Measurements from ENCODE around the gene TCF25. TPM values are rescaled to one million over a fixed set of nuclear protein-coding genes. Genes with fewer than 3 reads are reported as not detected.

Gene TCF25
- total RNA-seq, 1 donor from 2014 or later = 237 TPM

- H3K27me3 ChIP-seq = no peaks in the 10 kb centered on the region
- peak overlapping the region; percentile 36 to 63 for H3K4me3 ChIP-seq
- H3K4me1 ChIP-seq = peaks cover 11 to 25% of the 10 kb centered on the region in 2 donors
- no peaks in the 10 kb centered on the region for H3K9me3 ChIP-seq
- TF ChIP-seq CTCF (IDR thresholded peaks at IDR 0.05) = no peak
- intact Hi-C loops (cut with DNase I) = no loop called here
- H3K36me3 ChIP-seq = peaks cover 0 to 4% of the 10 kb centered on the region in 2 donors
- H3K27ac ChIP-seq = peak overlapping the region in 1 of 2 donors; percentile 19
- peak; percentile 68 to 89 for DNase-seq (ENCODE audit: low spot score in 2 of 2)
Observed at GRCh38 chr16:89917773-89918452, 44.5 kb downstream of the TCF25 start.

GRCh38 chr16:89918453-89919347 lies 45.3 kb downstream of the TCF25 start, which contains the start of gene MC1R:
TSS of gene MC1R (plus strand) at chr16:89918862. CDS start at chr16:89919259, 397 bp downstream.
- Histone ChIP-seq H3K4me1 (peaks cover 16 to 28% of the 10 kb centered on the region in 2 donors), H3K36me3 (no peaks in the 10 kb centered on the region), H3K9me3 (no peaks in the 10 kb centered on the region), H3K27ac (peak within 1 kb of the TSS in 1 of 2 donors; percentile 19), H3K4me3 (peak within 1 kb of the TSS; percentile 36 to 63), H3K27me3 (no peaks in the 10 kb centered on the region)
- no peak for DNase-seq (ENCODE audit: low spot score in 2 of 2)
- TF ChIP-seq CTCF (IDR thresholded peaks at IDR 0.05) = peak in 2 of 3 experiments; percentile 43
- intact Hi-C loops (cut with DNase I) = no loop called here

GRCh38 chr16:89919535-89920406 lies 46.4 kb downstream of the TCF25 start:
- H3K36me3 ChIP-seq = no peaks in the 10 kb centered on the region
- DNase-seq (ENCODE audit: low spot score in 2 of 2) = no peak
- no peak overlapping the region for H3K27ac ChIP-seq
- H3K27me3 ChIP-seq = no peaks in the 10 kb centered on the region
- H3K9me3 ChIP-seq = no peaks in the 10 kb centered on the region
- H3K4me3 ChIP-seq = no peak overlapping the region
- intact Hi-C loops (cut with DNase I) = no loop called here
- peaks cover 19 to 32% of the 10 kb centered on the region in 2 donors for H3K4me1 ChIP-seq
- no peak for TF ChIP-seq CTCF (IDR thresholded peaks at IDR 0.05)

- H3K27ac ChIP-seq = peak overlapping the region; percentile 85
- intact Hi-C loops (cut with DNase I) = no loop called here
- no peak overlapping the region for H3K4me3 ChIP-seq
- DNase-seq (ENCODE audit: low spot score in 2 of 2) = no peak
- H3K4me1 ChIP-seq = peaks cover 19 to 34% of the 10 kb centered on the region in 2 donors
- H3K27me3 ChIP-seq = no peaks in the 10 kb centered on the region
- no peaks in the 10 kb centered on the region for H3K9me3 ChIP-seq
- TF ChIP-seq CTCF (IDR thresholded peaks at IDR 0.05) = no peak
- no peaks in the 10 kb centered on the region for H3K36me3 ChIP-seq
Observed at GRCh38 chr16:89920723-89921122, 47.3 kb downstream of the TCF25 start.

- no peak for TF ChIP-seq CTCF (IDR thresholded peaks at IDR 0.05)
- H3K9me3 ChIP-seq = no peaks in the 10 kb centered on the region
- peaks cover 23 to 39% of the 10 kb centered on the region in 2 donors for H3K4me1 ChIP-seq
- H3K27ac ChIP-seq = peak overlapping the region; percentile 85
- H3K4me3 ChIP-seq = peak overlapping the region in 1 of 2 donors; percentile 67
- intact Hi-C loops (cut with DNase I) = no loop called here
- H3K27me3 ChIP-seq = peaks cover 5% of the 10 kb centered on the region
- H3K36me3 ChIP-seq = no peaks in the 10 kb centered on the region
- no peak for DNase-seq (ENCODE audit: low spot score in 2 of 2)
Observed at GRCh38 chr16:89921131-89921701, 47.8 kb downstream of the TCF25 start.
